HG02588 (cell line): ENCODE measurements around the gene LCE2D.

Source experiments
- ATAC-seq: cut with Tn5 transposase; IDR thresholded peaks from one replicate; pipeline ENCODE4 v1.9.1; 2021; ENCODE audit warnings: mild to moderate bottlenecking, moderate library complexity; ENCODE audit not compliant: unreplicated experiment

The LCE2D gene

GRCh38 chr1:152697701-152698600 is 34.8 kb downstream of the LCE2D start, which contains the start of gene LCE2A:
LCE2A (plus strand) TSS chr1:152698345; CDS start chr1:152698902, 557 bp downstream.
- ATAC-seq, result no peak

DNA sequence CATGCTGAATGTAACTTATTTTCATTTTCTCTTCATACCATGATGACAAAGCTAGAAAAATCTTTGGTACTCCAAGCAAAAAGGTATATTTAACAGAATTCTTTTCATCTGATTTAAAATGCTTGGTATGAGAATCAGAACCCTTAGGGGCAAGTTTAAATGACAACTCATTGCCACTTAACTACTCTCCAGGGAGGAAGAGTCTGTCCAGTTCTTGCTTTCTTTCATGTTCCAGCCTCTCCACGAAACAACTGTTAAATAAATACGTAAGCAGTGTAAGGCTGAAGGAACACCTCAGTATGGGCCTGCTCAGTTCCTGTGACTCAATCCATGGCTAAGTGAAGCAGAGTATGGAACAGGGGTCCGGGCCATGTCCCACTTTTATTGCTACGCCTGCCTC is 36.6 kb downstream of the LCE2D start:
- ATAC-seq, result no peak

DNA sequence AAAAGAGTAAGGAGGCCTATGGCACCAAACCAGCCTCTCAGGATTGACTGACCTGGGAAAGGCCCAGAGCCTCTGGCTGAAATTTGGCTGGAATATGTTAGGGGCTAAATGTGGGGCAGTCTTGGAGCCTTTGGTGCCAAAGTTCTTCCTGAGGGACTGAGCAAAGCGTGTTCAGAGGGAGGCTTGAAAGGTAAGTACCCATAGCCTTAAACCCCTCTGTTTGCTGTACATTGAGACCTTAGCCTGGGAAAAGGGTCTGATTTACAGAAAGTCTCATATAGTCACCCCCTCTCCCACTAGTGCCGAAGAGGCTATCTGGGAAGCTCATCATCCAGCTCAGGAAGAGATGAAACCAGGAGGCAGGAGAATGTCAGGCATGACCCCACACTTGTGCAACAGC is 44.7 kb downstream of the LCE2D start, which contains the start of gene LCE4A:
Gene LCE4A (plus strand): TSS at position 301 of the 400 bp plus-strand sequence. CDS start 916 bp downstream, outside the sequence.
- ATAC-seq, result no peak
